Ascending aorta (tissue), 2 donors: Measurements from ENCODE around the gene AP5S1. TPM values are rescaled to one million over a fixed set of nuclear protein-coding genes. Genes with fewer than 3 reads are reported as not detected.

ENCODE experiments used
- DNase-seq, 2 donors: peaks; one replicate each; pipeline ENCODE4 v3.0.0-alpha.2; 2019; ENCODE audit warnings: low spot score in 2 of 2
- H3K27ac ChIP-seq, 2 donors: fragments of 200-600 bp; sonication (generic); one replicate each; pipeline ENCODE4 v1.5.1; 2016 to 2017; ENCODE audit warnings: mild to moderate bottlenecking in 1 of 2
- H3K27me3 ChIP-seq: fragments of 200-600 bp; sonication (generic); one replicate; pipeline ENCODE4 v1.5.1; 2017
- H3K36me3 ChIP-seq, 2 donors: fragments of 200-600 bp; sonication (generic); one replicate each; pipeline ENCODE4 v1.5.1; 2016
- H3K4me1 ChIP-seq, 2 donors: fragments of 200-600 bp; sonication (generic); one replicate each; pipeline ENCODE4 v1.5.1; 2016 to 2017; ENCODE audit warnings: mild to moderate bottlenecking in 1 of 2
- H3K4me3 ChIP-seq, 2 donors: fragments of 200-600 bp; sonication (generic); one replicate each; pipeline ENCODE4 v1.5.1; 2016 to 2017; ENCODE audit warnings: mild to moderate bottlenecking in 1 of 2
- H3K9me3 ChIP-seq, 2 donors: fragments of 200-600 bp; sonication (generic); one replicate each; pipeline ENCODE4 v1.5.1; 2016
- intact Hi-C: fragments of 100-400 bp; cut with DNase I; formaldehyde crosslinking; loops from one replicate; pipeline ENCODE4 v1.15.1; 2023
- total RNA-seq: library from RNA; depleted of rRNA; stranded (reverse); fragments of >200 nt; gene quantifications from one replicate; pipeline ENCODE4 v1.1.0, GENCODE V29; 2016
- TF ChIP-seq, protein P1 (sequence below), 3 experiments: fragments of 200-600 bp in 2 of 3; fragments of 450-650 bp in 1 of 3; sonication (generic) in 2 of 3; IDR thresholded peaks; one replicate each; pipeline ENCODE4 v1.5.1; 2016 to 2019; ENCODE audit warnings: antibody characterized with exemption in 3 of 3, mild to moderate bottlenecking in 1 of 3, moderate library complexity in 1 of 3

AP5S1 gene
- total RNA-seq, 1 donor from 2014 or later, result 38.5 TPM

DNA sequence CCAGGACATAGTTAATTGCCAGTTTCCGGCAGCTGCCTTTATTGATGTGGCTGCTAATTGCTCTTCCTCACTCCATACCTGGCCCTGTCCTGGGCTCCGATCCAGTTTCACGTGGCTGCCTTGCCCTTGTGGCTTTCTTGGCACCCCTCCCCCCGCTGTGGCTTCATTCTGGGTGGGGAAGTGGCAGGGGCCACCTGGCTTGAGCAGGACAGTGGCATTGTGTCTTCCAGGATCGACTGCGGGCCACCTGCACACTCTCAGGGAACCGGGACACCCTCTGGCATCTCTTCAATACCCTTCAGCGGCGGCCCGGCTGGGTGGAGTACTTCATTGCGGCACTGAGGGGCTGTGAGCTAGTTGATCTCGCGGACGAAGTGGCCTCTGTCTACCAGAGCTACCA is 37.1 kb downstream of the AP5S1 start:
- peaks cover 66 to 76% of the 10 kb centered on the region in 2 donors for H3K36me3 ChIP-seq
- intact Hi-C loops, result no loop called here

DNA sequence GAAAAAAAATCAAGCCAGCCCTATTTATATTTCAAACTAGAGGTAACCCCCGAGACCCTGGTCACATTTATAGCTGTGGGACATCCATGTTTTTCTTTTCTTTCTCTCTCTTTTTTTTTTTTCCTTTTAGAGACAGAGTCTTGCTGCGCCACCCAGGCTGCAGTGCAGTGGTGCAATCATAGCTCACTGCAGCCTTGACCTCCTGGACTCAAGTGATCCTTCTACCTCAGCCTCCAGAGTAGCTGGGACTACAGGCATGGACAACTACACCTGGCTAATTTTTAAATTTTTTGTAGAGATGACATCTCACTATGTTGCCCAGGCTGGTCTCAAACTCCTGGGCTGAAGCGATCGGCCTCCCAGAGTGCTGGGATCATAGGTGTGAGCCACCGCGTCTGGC is 38.3 kb downstream of the AP5S1 start:
- Histone ChIP-seq H3K4me1 (no peaks in the 10 kb centered on the region), H3K27me3 (no peaks in the 10 kb centered on the region), H3K9me3 (no peaks in the 10 kb centered on the region), H3K4me3 (no peak overlapping the region), H3K27ac (no peak overlapping the region), H3K36me3 (peaks cover 79 to 89% of the 10 kb centered on the region in 2 donors)
- no peak for DNase-seq
- TF ChIP-seq, protein P1, sequence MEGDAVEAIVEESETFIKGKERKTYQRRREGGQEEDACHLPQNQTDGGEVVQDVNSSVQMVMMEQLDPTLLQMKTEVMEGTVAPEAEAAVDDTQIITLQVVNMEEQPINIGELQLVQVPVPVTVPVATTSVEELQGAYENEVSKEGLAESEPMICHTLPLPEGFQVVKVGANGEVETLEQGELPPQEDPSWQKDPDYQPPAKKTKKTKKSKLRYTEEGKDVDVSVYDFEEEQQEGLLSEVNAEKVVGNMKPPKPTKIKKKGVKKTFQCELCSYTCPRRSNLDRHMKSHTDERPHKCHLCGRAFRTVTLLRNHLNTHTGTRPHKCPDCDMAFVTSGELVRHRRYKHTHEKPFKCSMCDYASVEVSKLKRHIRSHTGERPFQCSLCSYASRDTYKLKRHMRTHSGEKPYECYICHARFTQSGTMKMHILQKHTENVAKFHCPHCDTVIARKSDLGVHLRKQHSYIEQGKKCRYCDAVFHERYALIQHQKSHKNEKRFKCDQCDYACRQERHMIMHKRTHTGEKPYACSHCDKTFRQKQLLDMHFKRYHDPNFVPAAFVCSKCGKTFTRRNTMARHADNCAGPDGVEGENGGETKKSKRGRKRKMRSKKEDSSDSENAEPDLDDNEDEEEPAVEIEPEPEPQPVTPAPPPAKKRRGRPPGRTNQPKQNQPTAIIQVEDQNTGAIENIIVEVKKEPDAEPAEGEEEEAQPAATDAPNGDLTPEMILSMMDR (IDR thresholded peaks at IDR 0.05), result no peak
- intact Hi-C loops, result no loop called here

More for the DNA sequence above, 37.1 kb downstream of the AP5S1 start:
- Histone ChIP-seq H3K4me1 (no peaks in the 10 kb centered on the region), H3K27ac (no peak overlapping the region), H3K4me3 (no peak overlapping the region), H3K27me3 (no peaks in the 10 kb centered on the region), H3K9me3 (no peaks in the 10 kb centered on the region)
- TF ChIP-seq, protein P1 (IDR thresholded peaks at IDR 0.05), result no peak
- no peak for DNase-seq

DNA sequence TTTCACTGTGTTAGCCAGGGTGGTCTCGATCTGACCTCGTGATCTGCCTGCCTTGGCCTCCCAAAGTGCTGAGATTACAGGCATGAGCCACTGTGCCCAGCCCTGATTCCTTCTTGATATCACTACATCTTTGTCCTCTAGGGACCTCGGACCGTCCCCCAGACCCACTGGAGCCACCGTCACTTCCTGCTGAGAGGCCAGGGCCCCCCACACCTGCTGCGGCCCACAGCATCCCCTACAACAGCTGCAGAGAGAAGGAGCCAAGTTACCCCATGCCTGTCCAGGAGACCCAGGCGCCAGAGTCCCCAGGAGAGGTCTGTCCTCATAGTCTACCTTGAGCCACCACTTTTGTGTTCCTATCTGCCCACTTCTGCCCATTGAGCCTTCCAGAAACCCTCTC is 40.8 kb downstream of the AP5S1 start:
- Histone ChIP-seq H3K36me3 (peaks cover 90 to 99% of the 10 kb centered on the region in 2 donors), H3K27me3 (no peaks in the 10 kb centered on the region), H3K9me3 (no peaks in the 10 kb centered on the region), H3K4me1 (no peaks in the 10 kb centered on the region), H3K4me3 (no peak overlapping the region), H3K27ac (no peak overlapping the region)
- no peak for DNase-seq
- intact Hi-C loops, result no loop called here
- TF ChIP-seq, protein P1 (IDR thresholded peaks at IDR 0.05), result no peak

DNA sequence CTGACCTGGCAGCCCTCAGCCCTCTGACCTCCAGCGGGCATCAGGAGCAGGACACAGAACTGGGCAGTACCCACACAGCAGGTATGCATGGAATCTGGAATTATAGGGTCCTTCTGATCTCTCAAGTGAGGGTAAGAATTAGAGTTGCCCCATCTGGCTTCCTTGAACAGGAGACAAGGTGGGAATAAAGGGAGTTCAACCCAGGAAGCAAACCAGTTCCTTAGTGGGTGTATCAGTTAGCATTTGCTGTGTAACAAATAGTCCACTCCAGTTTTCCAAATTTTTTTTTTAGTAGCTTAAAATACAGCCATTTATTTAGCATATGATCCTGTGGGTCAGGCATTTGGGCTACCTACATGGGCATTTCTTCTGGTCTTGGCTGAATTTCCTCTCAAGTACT is 42.0 kb downstream of the AP5S1 start:
- intact Hi-C loops, result no loop called here
- H3K36me3 ChIP-seq, result peaks cover 89 to 97% of the 10 kb centered on the region in 2 donors

DNA sequence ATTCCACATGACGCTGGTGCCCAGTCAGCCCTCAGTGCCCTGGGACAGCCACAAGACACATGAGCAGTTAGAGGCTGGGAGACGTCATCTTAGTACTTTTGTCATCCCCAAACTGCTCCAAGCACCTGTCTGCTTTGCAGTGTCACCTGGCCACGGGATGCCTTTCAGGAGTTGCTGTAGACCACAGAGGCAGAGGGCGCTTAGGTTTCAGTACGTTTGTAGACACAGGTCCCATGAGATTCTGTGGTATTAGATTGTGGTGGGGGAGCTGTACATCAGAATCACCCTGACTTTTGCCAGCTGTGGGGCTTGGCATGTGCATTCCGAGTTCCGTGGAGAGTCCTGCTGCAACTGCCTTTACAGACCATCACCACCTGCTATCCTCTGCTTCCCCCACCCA is 43.0 kb downstream of the AP5S1 start:
- H3K27ac ChIP-seq, result no peak overlapping the region
- TF ChIP-seq, protein P1 (IDR thresholded peaks at IDR 0.05), result no peak
- intact Hi-C loops, result no loop called here
- no peaks in the 10 kb centered on the region for H3K27me3 ChIP-seq
- no peak overlapping the region for H3K4me3 ChIP-seq
- H3K9me3 ChIP-seq, result no peaks in the 10 kb centered on the region
- H3K4me1 ChIP-seq, result no peaks in the 10 kb centered on the region
- no peak for DNase-seq
- peaks cover 80 to 94% of the 10 kb centered on the region in 2 donors for H3K36me3 ChIP-seq

More for the DNA sequence above, 42.0 kb downstream of the AP5S1 start:
- Histone ChIP-seq H3K9me3 (no peaks in the 10 kb centered on the region), H3K27ac (no peak overlapping the region), H3K27me3 (no peaks in the 10 kb centered on the region), H3K4me1 (no peaks in the 10 kb centered on the region), H3K4me3 (no peak overlapping the region)
- TF ChIP-seq, protein P1 (IDR thresholded peaks at IDR 0.05), result no peak
- no peak for DNase-seq

DNA sequence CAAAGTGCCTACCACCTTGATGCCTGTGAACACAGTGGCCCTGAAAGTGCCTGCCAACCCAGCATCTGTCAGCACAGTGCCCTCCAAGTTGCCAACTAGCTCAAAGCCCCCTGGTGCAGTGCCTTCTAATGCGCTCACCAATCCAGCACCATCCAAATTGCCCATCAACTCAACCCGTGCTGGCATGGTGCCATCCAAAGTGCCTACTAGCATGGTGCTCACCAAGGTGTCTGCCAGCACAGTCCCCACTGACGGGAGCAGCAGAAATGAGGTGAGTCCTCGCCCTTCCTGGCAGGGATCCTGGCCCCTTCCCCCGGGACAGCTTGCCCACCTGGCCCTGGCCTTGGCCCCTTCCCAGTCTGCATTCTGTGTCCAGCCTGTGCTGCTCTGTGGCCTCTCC is 44.2 kb downstream of the AP5S1 start:
- Histone ChIP-seq H3K36me3 (peaks cover 78 to 85% of the 10 kb centered on the region in 2 donors), H3K4me1 (no peaks in the 10 kb centered on the region), H3K9me3 (no peaks in the 10 kb centered on the region), H3K27me3 (no peaks in the 10 kb centered on the region), H3K27ac (no peak overlapping the region), H3K4me3 (no peak overlapping the region)
- TF ChIP-seq, protein P1 (IDR thresholded peaks at IDR 0.05), result no peak
- intact Hi-C loops, result no loop called here
- DNase-seq, result no peak
